SKM-1 treated with dmso at 0.1 percent for 144 hours (cell line): ENCODE measurements around the gene UNC5C.
"Not testable (repeated sequence)": the region's sequence is repeated elsewhere in the genome, so short reads cannot be mapped to it uniquely, and the experiment has no call there.

Experiments
- DNase-seq: peaks from one replicate; lab custom pipeline; 2025; ENCODE audit not compliant: unreplicated experiment; lab: John Stamatoyannopoulos, UW

Gene UNC5C

GRCh38 chr4:95139424-95139823 is 409.3 kb downstream of the UNC5C start:
- not testable (repeated sequence) for DNase-seq

DNA sequence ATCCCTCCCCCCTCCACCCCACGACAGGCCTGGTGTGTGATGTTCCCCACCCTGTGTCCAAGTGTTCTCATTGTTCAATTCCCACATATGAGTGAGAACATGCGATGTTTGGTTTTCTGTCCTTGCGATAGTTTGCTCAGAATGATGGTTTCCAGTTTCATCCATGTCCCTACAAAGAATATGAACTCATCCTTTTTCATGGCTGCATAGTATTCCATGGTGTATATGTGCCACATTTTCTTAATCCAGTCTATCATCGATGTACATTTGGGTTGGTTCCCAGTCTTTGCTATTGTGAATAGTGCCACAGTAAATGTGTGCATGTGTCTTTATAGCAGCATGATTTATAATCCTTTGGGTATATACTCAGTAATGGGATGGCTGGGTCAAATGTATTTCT is 414.8 kb downstream of the UNC5C start:
- not testable (repeated sequence) for DNase-seq

GRCh38 chr4:95129821-95130311 is 418.9 kb downstream of the UNC5C start:
- peak; percentile 70 for DNase-seq

DNA sequence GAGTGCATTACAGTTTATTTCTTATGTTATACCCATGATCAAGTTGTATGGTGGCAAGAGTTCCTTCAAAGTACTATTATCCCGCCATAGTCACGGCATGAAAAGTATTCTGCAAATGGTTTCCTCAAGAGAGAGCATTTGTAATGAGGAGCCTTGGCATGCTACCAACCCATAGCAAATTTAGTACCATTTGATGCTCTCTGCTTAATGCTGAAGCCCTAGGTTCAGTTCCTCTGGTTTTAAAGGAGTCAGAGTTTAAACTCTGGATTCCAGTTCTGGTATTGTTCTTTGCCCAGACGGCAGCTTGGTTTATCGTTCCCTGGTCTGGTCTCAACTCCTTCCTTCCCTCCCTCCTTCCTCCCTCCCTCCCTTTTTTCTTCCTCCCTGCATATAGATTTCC is 419.7 kb downstream of the UNC5C start:
- DNase-seq: no peak

- peak; percentile 51 for DNase-seq
Measured at GRCh38 chr4:95124906-95125504, 423.8 kb downstream of the UNC5C start.

- no peak for DNase-seq
Measured at GRCh38 chr4:95122001-95122400, 426.8 kb downstream of the UNC5C start.

GRCh38 chr4:95120456-95120855 is 428.3 kb downstream of the UNC5C start:
- DNase-seq: no peak

- no peak for DNase-seq
Measured at GRCh38 chr4:95118497-95118896, 430.3 kb downstream of the UNC5C start.

DNA sequence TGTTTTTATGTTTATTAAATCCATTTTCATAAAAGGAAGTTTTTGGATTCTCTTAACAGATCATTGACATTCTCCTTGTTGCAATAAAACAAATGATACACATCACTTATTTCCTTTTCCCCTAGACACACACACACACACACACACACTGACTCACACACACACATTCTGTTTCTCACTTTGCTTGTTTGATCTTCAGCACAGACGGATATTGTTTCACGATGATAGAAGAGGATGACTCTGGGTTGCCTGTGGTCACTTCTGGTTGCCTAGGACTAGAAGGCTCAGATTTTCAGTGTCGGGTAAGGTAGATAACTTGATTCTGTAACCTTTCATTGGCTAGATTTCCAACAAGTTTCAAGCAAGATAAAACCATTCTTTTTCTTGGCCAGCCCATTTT is 434.3 kb downstream of the UNC5C start:
- DNase-seq: no peak
